Common myeloid progenitor, CD34-positive (primary cell): ENCODE measurements around the gene RUFY3.
"Not testable (repeated sequence)": the region's sequence is repeated elsewhere in the genome, so short reads cannot be mapped to it uniquely, and the experiment has no call there.

Experiments
- CTCF ChIA-PET: fragments of 350-600 bp; sonication (Branson Sonifier 250); formaldehyde crosslinking; loops from one replicate; lab custom pipeline; 2021; ENCODE audit warnings: antibody characterized with exemption; lab: Charles Lee
- POLR2A ChIA-PET: fragments of 350-600 bp; sonication (Branson Sonifier 250); formaldehyde crosslinking; loops from one replicate; lab custom pipeline; 2021; ENCODE audit warnings: antibody characterized with exemption; lab: Charles Lee
- DNase-seq, 3 donors: peaks; one replicate each; pipeline versions ENCODE4 v3.0.0 to v3.0.0-alpha.2; 2013
- H3K27ac ChIP-seq, 2 experiments: 1 replicate in 1 of 2; 2 replicates in 1 of 2; pipeline ENCODE4 v1.7.0; 2013; ENCODE audit warnings: inconsistent platforms in 2 of 2, low read length in 2 of 2, mild to moderate bottlenecking in 2 of 2, low read depth in 1 of 2, moderate library complexity in 1 of 2; ENCODE audit not compliant: severe bottlenecking in 2 of 2, insufficient read depth in 1 of 2, poor library complexity in 1 of 2
- H3K27me3 ChIP-seq, 5 experiments: replicated peaks in 2 of 5; 1 replicate in 3 of 5; 2 replicates in 2 of 5; pipeline versions ENCODE4 v1.6.1 to v1.7.0; 2013; ENCODE audit warnings: low read length in 4 of 5, mild to moderate bottlenecking in 2 of 5, moderate library complexity in 2 of 5, inconsistent platforms in 1 of 5; ENCODE audit not compliant: insufficient read depth in 5 of 5, control insufficient read depth in 4 of 5
- H3K36me3 ChIP-seq, 4 experiments: 1 replicate in 2 of 4; 2 replicates in 2 of 4; pipeline versions ENCODE4 v1.6.1 to v1.7.0; 2013; ENCODE audit warnings: low read length in 3 of 4, control low read depth in 1 of 4, mild to moderate bottlenecking in 1 of 4; ENCODE audit not compliant: control insufficient read depth in 4 of 4, insufficient read depth in 4 of 4
- H3K4me1 ChIP-seq, 4 experiments: 1 replicate in 3 of 4; 2 replicates in 1 of 4; pipeline versions ENCODE4 v1.6.1 to v1.7.1; 2013; ENCODE audit warnings: low read length in 3 of 4, mild to moderate bottlenecking in 3 of 4, control low read depth in 1 of 4, inconsistent platforms in 1 of 4, moderate library complexity in 1 of 4; ENCODE audit not compliant: control insufficient read depth in 4 of 4, insufficient read depth in 4 of 4; ENCODE audit errors: control extremely low read depth in 1 of 4
- H3K4me3 ChIP-seq, 7 experiments: 1 replicate in 4 of 7; 2 replicates in 3 of 7; pipeline versions ENCODE4 v1.5.1 to v1.7.0; 2013; ENCODE audit warnings: mild to moderate bottlenecking in 7 of 7, low read length in 6 of 7, moderate library complexity in 6 of 7, inconsistent platforms in 2 of 7, low read depth in 2 of 7, control low read depth in 1 of 7; ENCODE audit not compliant: insufficient read depth in 4 of 7, control insufficient read depth in 1 of 7; ENCODE audit errors: extremely low read depth in 1 of 7
- H3K9me3 ChIP-seq, 5 experiments: 1 replicate in 4 of 5; 2 replicates in 1 of 5; pipeline versions ENCODE4 v1.6.1 to v1.7.1; 2013; ENCODE audit warnings: low read length in 4 of 5, mild to moderate bottlenecking in 2 of 5, inconsistent platforms in 1 of 5, low read depth in 1 of 5, moderate library complexity in 1 of 5; ENCODE audit not compliant: control insufficient read depth in 4 of 5, insufficient read depth in 2 of 5; ENCODE audit errors: control extremely low read depth in 1 of 5
- WGBS: methylation state at CpG from one replicate; pipeline ENCODE4 v1.1.5; 2013; ENCODE audit not compliant: insufficient coverage; 5-methylcytosine and 5-hydroxymethylcytosine counted together

Gene RUFY3

GRCh38 chr4:70698435-70698834 is 23.3 kb upstream of the RUFY3 start:
- POLR2A ChIA-PET, result not testable (repeated sequence)

DNA sequence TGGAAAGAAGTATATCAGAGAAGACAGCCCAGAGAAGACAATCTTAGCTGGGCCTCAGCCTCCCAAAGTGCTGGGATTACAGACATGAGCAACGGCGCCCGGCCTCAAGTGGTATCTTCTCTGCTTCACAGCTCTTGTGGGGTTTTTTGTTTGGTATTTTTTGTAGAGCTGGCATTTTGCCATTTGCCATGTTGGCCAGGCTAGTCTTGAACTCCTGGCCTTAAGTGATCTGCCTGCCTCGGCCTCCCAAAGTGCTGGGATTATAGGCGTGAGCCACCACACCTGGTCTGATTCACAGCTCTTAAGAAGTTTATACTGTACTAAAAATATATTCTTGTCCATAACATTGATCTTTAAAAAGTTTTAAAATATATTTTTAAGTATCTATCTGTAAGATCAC is 21.1 kb upstream of the RUFY3 start:
- peaks cover 5 to 9% (median 7%) of the 10 kb centered on the region in 4 experiments for H3K4me1 ChIP-seq
- DNase-seq, result no peak
- H3K27me3 ChIP-seq, result no peaks in the 10 kb centered on the region
- H3K4me3 ChIP-seq, result no peak overlapping the region
- H3K9me3 ChIP-seq, result no peaks in the 10 kb centered on the region
- no peaks in the 10 kb centered on the region for H3K36me3 ChIP-seq
- 95% methylated on average over 3 of the region's 5 CpGs for WGBS
- CTCF ChIA-PET, result interaction anchor here (0.8 to 4.0 kb wide), 5 partner anchors 8 to 52 kb away, joined by 3 to 14 read pairs (median 3); partner anchors contain the start of gene UTP3
- POLR2A ChIA-PET, result interaction anchor here (1.2 kb wide), 1 partner anchor 11 kb away, joined by 3 read pairs; no protein-coding TSS in a partner anchor
- no peak overlapping the region for H3K27ac ChIP-seq

More at GRCh38 chr4:70698435-70698834, 23.3 kb upstream of the RUFY3 start:
- not testable (repeated sequence) for H3K36me3 ChIP-seq, DNase-seq, H3K4me1 ChIP-seq, H3K27me3 ChIP-seq, H3K9me3 ChIP-seq, H3K27ac ChIP-seq, H3K4me3 ChIP-seq
- WGBS, result 88% methylated on average over 4 of the region's 8 CpGs
- CTCF ChIA-PET, result interaction anchor here (0.7 to 4.0 kb wide), 2 partner anchors 9 to 39 kb away, joined by 3 to 14 read pairs; partner anchors contain the start of gene UTP3

- ChIA-PET POLR2A (interaction anchor here (1.2 kb wide), 1 partner anchor 12 kb away, joined by 3 read pairs; no protein-coding TSS in a partner anchor), CTCF (interaction anchor here (0.8 to 4.0 kb wide), 5 partner anchors 9 to 53 kb away, joined by 3 to 14 read pairs (median 3); partner anchors contain the start of gene UTP3)
- Histone ChIP-seq H3K9me3 (no peaks in the 10 kb centered on the region), H3K4me1 (peaks cover 10 to 15% (median 11%) of the 10 kb centered on the region in 4 experiments), H3K4me3 (no peak overlapping the region), H3K27ac (no peak overlapping the region), H3K27me3 (no peaks in the 10 kb centered on the region), H3K36me3 (no peaks in the 10 kb centered on the region)
- no peak for DNase-seq
- WGBS, result no CpG with 5 or more reads among the region's 1 CpG
Observed at GRCh38 chr4:70701271-70701670, 20.5 kb upstream of the RUFY3 start.

GRCh38 chr4:70702592-70702991 is 19.2 kb upstream of the RUFY3 start:
- POLR2A ChIA-PET, H3K27me3 ChIP-seq, H3K4me3 ChIP-seq, DNase-seq, H3K9me3 ChIP-seq, H3K36me3 ChIP-seq, H3K27ac ChIP-seq: not testable (repeated sequence)
- no CpG with 5 or more reads among the region's 2 CpGs for WGBS
- peaks cover 15 to 20% (median 17%) of the 10 kb centered on the region in 4 experiments for H3K4me1 ChIP-seq
- CTCF ChIA-PET, result interaction anchor here (3.3 to 4.0 kb wide), 2 partner anchors 13 kb away, joined by 14 to 28 read pairs; partner anchors contain the start of gene UTP3

DNA sequence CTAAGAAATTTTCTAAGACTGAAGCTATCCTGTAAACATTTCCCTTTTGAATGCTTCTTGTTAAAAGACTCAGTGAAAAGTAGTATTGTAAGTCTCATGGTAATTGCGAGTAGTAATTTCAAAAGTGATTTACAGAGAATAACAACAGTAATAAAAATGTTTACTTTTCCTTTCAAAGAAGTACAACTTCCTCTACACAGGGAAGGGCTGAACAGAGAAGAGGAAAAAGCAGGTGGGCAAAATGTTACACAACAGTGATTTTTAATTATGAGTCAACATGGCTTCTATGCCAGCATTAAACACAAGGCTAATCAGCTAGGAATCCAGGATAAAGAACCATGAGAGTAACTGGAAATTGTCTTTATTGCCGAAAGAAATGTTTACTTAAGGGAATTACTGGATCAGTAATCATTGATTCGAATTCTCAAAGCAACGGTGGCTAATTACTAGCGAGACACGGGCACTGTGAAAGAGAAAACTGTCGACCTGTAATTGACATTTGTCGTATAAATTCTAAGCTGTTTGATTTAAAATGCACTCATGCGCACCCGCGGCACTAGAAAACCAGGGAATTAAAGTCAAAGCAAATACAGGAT is 18.0 kb upstream of the RUFY3 start:
- WGBS, result 2% methylated on average over 10 of the region's 11 CpGs
- Histone ChIP-seq H3K27ac (peak overlapping the region; percentile 59 to 81), H3K4me1 (peaks cover 15 to 20% (median 17%) of the 10 kb centered on the region in 4 experiments), H3K4me3 (peak overlapping the region in 6 of 7 experiments; percentile 56 to 94 (median 82)), H3K36me3 (no peaks in the 10 kb centered on the region), H3K9me3 (no peaks in the 10 kb centered on the region), H3K27me3 (no peaks in the 10 kb centered on the region)
- DNase-seq, result peak in 2 of 3 donors; percentile 28 to 39
- ChIA-PET POLR2A (interaction anchor here (0.5 to 1.6 kb wide), 4 partner anchors 15 to 127 kb away, joined by 3 to 6 read pairs (median 4); no protein-coding TSS in a partner anchor), CTCF (interaction anchor here (0.9 to 4.6 kb wide), 12 partner anchors 8 to 850 kb away, joined by 3 to 28 read pairs (median 4); partner anchors contain the start of gene UTP3)

- Histone ChIP-seq H3K4me3 (peak overlapping the region; percentile 56 to 94 (median 82)), H3K4me1 (peaks cover 15 to 20% (median 17%) of the 10 kb centered on the region in 4 experiments), H3K36me3 (no peaks in the 10 kb centered on the region), H3K9me3 (no peaks in the 10 kb centered on the region), H3K27ac (peak overlapping the region; percentile 59 to 81), H3K27me3 (no peaks in the 10 kb centered on the region)
- POLR2A ChIA-PET, result interaction anchor here (0.5 to 1.6 kb wide), 4 partner anchors 15 to 99 kb away, joined by 3 to 6 read pairs (median 4); no protein-coding TSS in a partner anchor
- CTCF ChIA-PET, result interaction anchor here (0.7 to 4.6 kb wide), 15 partner anchors 8 to 98 kb away, joined by 3 to 28 read pairs (median 4); partner anchors contain the start of gene UTP3
- 0% methylated on average over 17 of the region's 58 CpGs for WGBS
- DNase-seq, result peak; percentile 70 to 80 (median 79)
Observed at GRCh38 chr4:70704215-70704930, 17.4 kb upstream of the RUFY3 start.
